H9 (cell line): ENCODE measurements around the gene ADAT2. TPM values are rescaled to one million over a fixed set of nuclear protein-coding genes. Genes with fewer than 3 reads are reported as not detected.

Experiments
- DNase-seq: peaks from one replicate; pipeline ENCODE4 v3.0.0-alpha.2; 2017
- H2AFZ ChIP-seq: one replicate; pipeline ENCODE4 v1.6.1; 2013; ENCODE audit warnings: mild to moderate bottlenecking, low read length, control low read depth, moderate library complexity
- H2AK5ac ChIP-seq: 2 replicates; pipeline ENCODE4 v1.6.1; 2013; ENCODE audit warnings: low read length, control low read depth, mixed read lengths; ENCODE audit not compliant: insufficient read length
- H2BK120ac ChIP-seq: one replicate; pipeline ENCODE4 v1.6.1; 2013; ENCODE audit warnings: low read depth, mild to moderate bottlenecking, low read length, control low read depth, inconsistent platforms; ENCODE audit not compliant: poor library complexity, severe bottlenecking
- H2BK12ac ChIP-seq: 2 replicates; pipeline ENCODE4 v1.6.1; 2013; ENCODE audit warnings: low read length, control low read depth, mixed read lengths, low read depth; ENCODE audit not compliant: insufficient read length
- H2BK15ac ChIP-seq: 2 replicates; pipeline ENCODE4 v1.6.1; 2013; ENCODE audit warnings: low read depth, low read length, control low read depth
- H2BK20ac ChIP-seq: one replicate; pipeline ENCODE4 v1.6.1; 2013; ENCODE audit warnings: low read depth, mild to moderate bottlenecking, low read length, control low read depth, inconsistent platforms; ENCODE audit not compliant: poor library complexity, severe bottlenecking
- H2BK5ac ChIP-seq: 2 replicates; pipeline ENCODE4 v1.6.1; 2013; ENCODE audit warnings: low read length, control low read depth, mixed read lengths; ENCODE audit not compliant: insufficient read length
- H3K14ac ChIP-seq: 2 replicates; pipeline ENCODE4 v1.6.1; 2013; ENCODE audit warnings: low read length, control low read depth; ENCODE audit not compliant: insufficient read depth
- H3K18ac ChIP-seq: 2 replicates; pipeline ENCODE4 v1.6.1; 2013; ENCODE audit warnings: low read depth, mild to moderate bottlenecking, mixed read lengths, low read length, control low read depth; ENCODE audit not compliant: insufficient read length
- H3K23ac ChIP-seq: 2 replicates; pipeline ENCODE4 v1.6.1; 2013; ENCODE audit warnings: low read length, control low read depth, mixed read lengths, low read depth; ENCODE audit not compliant: insufficient read length
- H3K23me2 ChIP-seq: 2 replicates; pipeline ENCODE4 v1.6.1; 2013; ENCODE audit warnings: low read depth, mild to moderate bottlenecking, mixed read lengths, low read length, control low read depth; ENCODE audit not compliant: insufficient read length, poor library complexity, severe bottlenecking
- H3K27ac ChIP-seq: 2 replicates; pipeline ENCODE4 v1.5.1; 2013; ENCODE audit warnings: low read length, control low read depth, mixed read lengths, low read depth; ENCODE audit not compliant: insufficient read length
- H3K27me3 ChIP-seq: 2 replicates; pipeline ENCODE4 v1.6.1; 2013; ENCODE audit warnings: low read length, control low read depth, inconsistent platforms; ENCODE audit not compliant: insufficient read depth
- H3K4ac ChIP-seq: 2 replicates; pipeline ENCODE4 v1.6.1; 2013; ENCODE audit warnings: low read depth, mild to moderate bottlenecking, control low read depth, inconsistent platforms, low read length, moderate library complexity
- H3K4me1 ChIP-seq: 2 replicates; pipeline ENCODE4 v1.6.1; 2013; ENCODE audit warnings: low read length, control low read depth, inconsistent platforms; ENCODE audit not compliant: insufficient read depth
- H3K4me2 ChIP-seq: 2 replicates; pipeline ENCODE4 v1.6.1; 2013; ENCODE audit warnings: low read length, control low read depth, mixed read lengths; ENCODE audit not compliant: insufficient read length, insufficient read depth
- H3K56ac ChIP-seq: 2 replicates; pipeline ENCODE4 v1.6.1; 2013; ENCODE audit warnings: low read depth, mild to moderate bottlenecking, mixed read lengths, low read length, control low read depth; ENCODE audit not compliant: insufficient read length
- H3K79me1 ChIP-seq: 2 replicates; pipeline ENCODE4 v1.6.1; 2013; ENCODE audit warnings: low read depth, mild to moderate bottlenecking, moderate library complexity, low read length, control low read depth, inconsistent platforms; ENCODE audit not compliant: insufficient read depth, poor library complexity, severe bottlenecking
- H3K79me2 ChIP-seq: 2 replicates; pipeline ENCODE4 v1.6.1; 2013; ENCODE audit warnings: low read length, control low read depth, inconsistent platforms; ENCODE audit not compliant: insufficient read depth
- H3K9ac ChIP-seq: 2 replicates; pipeline ENCODE4 v1.6.1; 2013; ENCODE audit warnings: low read length, control low read depth, mixed read lengths; ENCODE audit not compliant: insufficient read length; ENCODE audit errors: extremely low read depth
- H3K9me3 ChIP-seq: one replicate; pipeline ENCODE4 v1.6.1; 2013; ENCODE audit warnings: low read depth, low read length, inconsistent platforms; ENCODE audit not compliant: control insufficient read depth
- H3T11ph ChIP-seq: one replicate; pipeline ENCODE4 v1.6.1; 2013; ENCODE audit warnings: mild to moderate bottlenecking, low read length, control low read depth, inconsistent platforms
- H4K20me1 ChIP-seq: one replicate; pipeline ENCODE4 v1.6.1; 2013; ENCODE audit not compliant: control insufficient read depth, insufficient read length, insufficient read depth
- H4K5ac ChIP-seq: 2 replicates; pipeline ENCODE4 v1.6.1; 2013; ENCODE audit warnings: low read depth, mild to moderate bottlenecking, mixed read lengths, low read length, control low read depth; ENCODE audit not compliant: insufficient read length
- H4K8ac ChIP-seq: replicated peaks from 2 replicates; pipeline ENCODE4 v1.6.1; 2013; ENCODE audit warnings: low read length, control low read depth, mixed read lengths, low read depth; ENCODE audit not compliant: insufficient read length
- H4K91ac ChIP-seq: 2 replicates; pipeline ENCODE4 v1.6.1; 2013; ENCODE audit warnings: low read depth, mild to moderate bottlenecking, moderate library complexity, mixed read lengths, low read length, control low read depth; ENCODE audit not compliant: insufficient read length
- H3K27ac Mint-ChIP-seq, 3 experiments: 2 replicates in 2 of 3; 3 replicates in 1 of 3; pipeline ENCODE4 v1.8.0; 2020 to 2021; ENCODE audit warnings: mixed read lengths in 3 of 3, mild to moderate bottlenecking in 1 of 3, moderate library complexity in 1 of 3
- H3K27me3 Mint-ChIP-seq: 2 replicates; pipeline ENCODE4 v1.8.0; 2021; ENCODE audit warnings: low read depth, mild to moderate bottlenecking, moderate library complexity, mixed read lengths
- H3K36me3 Mint-ChIP-seq, 3 experiments: 2 replicates in 2 of 3; 3 replicates in 1 of 3; pipeline ENCODE4 v1.8.0; 2020 to 2021; ENCODE audit warnings: low read depth in 3 of 3, mixed read lengths in 3 of 3; ENCODE audit not compliant: insufficient read depth in 1 of 3
- H3K4me1 Mint-ChIP-seq, 2 experiments: 2 replicates each; pipeline ENCODE4 v1.8.0; 2020; ENCODE audit warnings: mixed read lengths in 2 of 2
- H3K4me3 Mint-ChIP-seq, 2 experiments: 2 replicates in 1 of 2; 3 replicates in 1 of 2; pipeline ENCODE4 v1.8.0; 2020 to 2021; ENCODE audit warnings: mild to moderate bottlenecking in 2 of 2, mixed read lengths in 2 of 2, moderate library complexity in 1 of 2
- H3K9me3 Mint-ChIP-seq, 2 experiments: 2 replicates in 1 of 2; 3 replicates in 1 of 2; pipeline ENCODE4 v1.8.0; 2020; ENCODE audit warnings: mild to moderate bottlenecking in 2 of 2, mixed read lengths in 2 of 2, moderate library complexity in 1 of 2
- total RNA-seq: library from RNA; stranded (reverse); gene quantifications from 2 replicates; pipeline ENCODE4 v1.2.1, GENCODE V29; 2021
- TF ChIP-seq, protein P1 (sequence below): fragments of 200-600 bp; sonication (generic); conservative IDR thresholded peaks from 3 replicates; pipeline ENCODE4 v1.8.0; 2021; ENCODE audit warnings: antibody characterized with exemption, mild to moderate bottlenecking

The ADAT2 gene
- total RNA-seq, 1 experiment from 2014 or later = 11.3 TPM

DNA sequence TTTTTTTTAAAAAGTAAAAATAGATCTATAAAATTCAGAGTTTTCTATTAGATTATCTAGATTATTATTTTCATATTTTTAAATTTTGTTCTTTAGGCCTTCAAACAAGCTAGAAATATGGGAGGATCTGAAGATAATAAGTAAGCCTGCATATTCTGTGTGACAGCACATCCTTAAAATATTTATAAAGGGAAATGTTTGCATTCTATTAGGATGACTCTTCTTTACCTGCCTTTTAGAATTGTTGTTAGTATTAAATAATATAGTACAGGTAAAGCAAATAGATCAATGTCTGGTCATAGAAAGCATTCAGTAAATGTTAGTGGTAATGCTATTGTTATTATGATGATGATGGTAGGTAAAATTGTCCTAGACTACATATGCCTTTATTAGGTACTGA is 17.5 kb upstream of the ADAT2 start:
- Histone ChIP-seq H3K23me2 (no peaks in the 10 kb centered on the region), H4K91ac (no peak overlapping the region), H2BK12ac (no peak overlapping the region), H2BK120ac (no peak overlapping the region), H3K79me1 (no peaks in the 10 kb centered on the region), H3K79me2 (no peaks in the 10 kb centered on the region), H3K9me3 (no peaks in the 10 kb centered on the region), H3K14ac (no peak overlapping the region), H3T11ph (no peak overlapping the region), H2BK20ac (no peak overlapping the region), H2AK5ac (no peak overlapping the region), H3K9ac (no peak overlapping the region), H2BK5ac (no peak overlapping the region), H2BK15ac (no peak overlapping the region), H3K4me1 (no peaks in the 10 kb centered on the region), H3K4me2 (no peak overlapping the region), H4K20me1 (no peaks in the 10 kb centered on the region), H4K5ac (no peak overlapping the region), H3K18ac (no peak overlapping the region), H3K23ac (no peak overlapping the region), H3K27me3 (no peaks in the 10 kb centered on the region; the same call in 1 of the 2 replicates), H3K56ac (no peak overlapping the region), H2AFZ (no peak overlapping the region), H4K8ac (no peak overlapping the region), H3K4ac (no peak overlapping the region), H3K27ac (no peak overlapping the region)
- Mint-ChIP-seq H3K36me3 (peaks cover 0 to 1% (median 1%) of the 10 kb centered on the region in 3 experiments; a peak in 2 of 7 replicates), H3K4me3 (no peak overlapping the region), H3K27ac (no peak overlapping the region), H3K27me3 (no peaks in the 10 kb centered on the region), H3K4me1 (no peaks in the 10 kb centered on the region), H3K9me3 (no peaks in the 10 kb centered on the region)
- DNase-seq = no peak
- TF ChIP-seq, protein P1, sequence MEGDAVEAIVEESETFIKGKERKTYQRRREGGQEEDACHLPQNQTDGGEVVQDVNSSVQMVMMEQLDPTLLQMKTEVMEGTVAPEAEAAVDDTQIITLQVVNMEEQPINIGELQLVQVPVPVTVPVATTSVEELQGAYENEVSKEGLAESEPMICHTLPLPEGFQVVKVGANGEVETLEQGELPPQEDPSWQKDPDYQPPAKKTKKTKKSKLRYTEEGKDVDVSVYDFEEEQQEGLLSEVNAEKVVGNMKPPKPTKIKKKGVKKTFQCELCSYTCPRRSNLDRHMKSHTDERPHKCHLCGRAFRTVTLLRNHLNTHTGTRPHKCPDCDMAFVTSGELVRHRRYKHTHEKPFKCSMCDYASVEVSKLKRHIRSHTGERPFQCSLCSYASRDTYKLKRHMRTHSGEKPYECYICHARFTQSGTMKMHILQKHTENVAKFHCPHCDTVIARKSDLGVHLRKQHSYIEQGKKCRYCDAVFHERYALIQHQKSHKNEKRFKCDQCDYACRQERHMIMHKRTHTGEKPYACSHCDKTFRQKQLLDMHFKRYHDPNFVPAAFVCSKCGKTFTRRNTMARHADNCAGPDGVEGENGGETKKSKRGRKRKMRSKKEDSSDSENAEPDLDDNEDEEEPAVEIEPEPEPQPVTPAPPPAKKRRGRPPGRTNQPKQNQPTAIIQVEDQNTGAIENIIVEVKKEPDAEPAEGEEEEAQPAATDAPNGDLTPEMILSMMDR = no peak
